ENCODE data around the gene HOXB2.

Gene HOXB2

DNA sequence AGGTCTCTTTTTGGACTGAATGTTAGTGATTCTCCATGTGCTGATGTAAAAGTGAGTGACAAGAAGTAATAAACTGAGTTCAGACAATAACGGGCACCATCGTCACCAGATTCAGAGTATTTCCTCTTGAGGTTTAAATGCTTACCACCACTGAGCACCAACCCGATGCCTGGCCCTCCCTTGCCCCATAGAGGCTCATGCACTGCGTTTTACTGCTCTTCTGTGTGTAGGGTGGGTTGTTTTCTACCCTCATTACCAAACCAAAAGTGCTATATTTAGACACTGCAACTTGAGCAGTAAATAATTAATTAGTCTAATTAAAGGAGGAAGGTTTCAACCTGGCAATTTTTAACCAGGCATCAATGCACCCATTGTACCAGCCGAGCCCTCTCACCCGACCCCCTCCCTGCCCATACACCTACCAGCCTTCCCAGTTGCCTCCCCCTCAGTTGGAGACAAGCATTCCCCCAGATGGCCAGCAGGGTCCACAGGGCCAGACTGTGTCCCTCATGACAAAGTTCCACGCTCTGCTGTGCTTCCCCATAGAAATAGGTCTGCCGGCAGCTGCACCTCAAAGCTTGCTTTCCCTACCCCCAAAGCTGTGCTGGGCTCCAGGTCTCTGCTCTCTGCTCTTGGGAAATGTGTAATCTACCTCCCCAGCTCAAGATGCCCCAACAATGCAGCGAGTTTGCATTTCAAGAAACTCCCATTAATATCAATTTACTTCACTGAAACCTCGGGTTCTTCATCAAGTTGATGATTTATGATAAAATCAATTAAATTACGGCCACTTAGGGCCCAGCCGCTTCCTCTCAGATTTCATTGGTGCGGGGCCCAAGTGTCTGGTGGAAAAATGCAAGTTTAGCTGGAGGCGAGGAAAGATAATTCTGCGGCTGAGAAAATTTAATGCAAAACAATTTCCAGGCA lies 17.2 kb upstream of the HOXB2 start:
- Histone ChIP-seq H3K4me1 (ENCODE audit: control insufficient read depth, low read length) (no peaks in the 10 kb centered on the region), H3K27me3 (ENCODE audit: control insufficient read depth, low read length) (no peaks in the 10 kb centered on the region), H3F3A (ENCODE audit: control insufficient read depth, insufficient read depth) (no peaks in the 10 kb centered on the region), H3K9me2 (replicated peaks; ENCODE audit: control insufficient read depth, low read length) (no peaks in the 10 kb centered on the region), H3K36me3 (ENCODE audit: control insufficient read depth, low read length) (no peaks in the 10 kb centered on the region), H3K27ac (ENCODE audit: low read depth, low read length) (no peak overlapping the region), H4K20me1 (ENCODE audit: control insufficient read depth, insufficient read depth, low read depth, low read length) (no peaks in the 10 kb centered on the region), H3K4me2 (ENCODE audit: low read length) (no peak overlapping the region), H3K9me3 (ENCODE audit: control insufficient read depth, insufficient read depth, low read length) (no peaks in the 10 kb centered on the region), H3K79me2 (ENCODE audit: control insufficient read depth, low read length) (no peaks in the 10 kb centered on the region), H3K4me3 (ENCODE audit: low read length) (no peak overlapping the region)
- TF ChIP-seq, protein P1, sequence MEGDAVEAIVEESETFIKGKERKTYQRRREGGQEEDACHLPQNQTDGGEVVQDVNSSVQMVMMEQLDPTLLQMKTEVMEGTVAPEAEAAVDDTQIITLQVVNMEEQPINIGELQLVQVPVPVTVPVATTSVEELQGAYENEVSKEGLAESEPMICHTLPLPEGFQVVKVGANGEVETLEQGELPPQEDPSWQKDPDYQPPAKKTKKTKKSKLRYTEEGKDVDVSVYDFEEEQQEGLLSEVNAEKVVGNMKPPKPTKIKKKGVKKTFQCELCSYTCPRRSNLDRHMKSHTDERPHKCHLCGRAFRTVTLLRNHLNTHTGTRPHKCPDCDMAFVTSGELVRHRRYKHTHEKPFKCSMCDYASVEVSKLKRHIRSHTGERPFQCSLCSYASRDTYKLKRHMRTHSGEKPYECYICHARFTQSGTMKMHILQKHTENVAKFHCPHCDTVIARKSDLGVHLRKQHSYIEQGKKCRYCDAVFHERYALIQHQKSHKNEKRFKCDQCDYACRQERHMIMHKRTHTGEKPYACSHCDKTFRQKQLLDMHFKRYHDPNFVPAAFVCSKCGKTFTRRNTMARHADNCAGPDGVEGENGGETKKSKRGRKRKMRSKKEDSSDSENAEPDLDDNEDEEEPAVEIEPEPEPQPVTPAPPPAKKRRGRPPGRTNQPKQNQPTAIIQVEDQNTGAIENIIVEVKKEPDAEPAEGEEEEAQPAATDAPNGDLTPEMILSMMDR (IDR thresholded peaks at IDR 0.05; ENCODE audit: low read depth, low read length, poor library complexity, severe bottlenecking): no peak
- no peak for TF ChIP-seq EZH2phosphoT487 (IDR thresholded peaks at IDR 0.05; ENCODE audit: borderline replicate concordance, low read length)

DNA sequence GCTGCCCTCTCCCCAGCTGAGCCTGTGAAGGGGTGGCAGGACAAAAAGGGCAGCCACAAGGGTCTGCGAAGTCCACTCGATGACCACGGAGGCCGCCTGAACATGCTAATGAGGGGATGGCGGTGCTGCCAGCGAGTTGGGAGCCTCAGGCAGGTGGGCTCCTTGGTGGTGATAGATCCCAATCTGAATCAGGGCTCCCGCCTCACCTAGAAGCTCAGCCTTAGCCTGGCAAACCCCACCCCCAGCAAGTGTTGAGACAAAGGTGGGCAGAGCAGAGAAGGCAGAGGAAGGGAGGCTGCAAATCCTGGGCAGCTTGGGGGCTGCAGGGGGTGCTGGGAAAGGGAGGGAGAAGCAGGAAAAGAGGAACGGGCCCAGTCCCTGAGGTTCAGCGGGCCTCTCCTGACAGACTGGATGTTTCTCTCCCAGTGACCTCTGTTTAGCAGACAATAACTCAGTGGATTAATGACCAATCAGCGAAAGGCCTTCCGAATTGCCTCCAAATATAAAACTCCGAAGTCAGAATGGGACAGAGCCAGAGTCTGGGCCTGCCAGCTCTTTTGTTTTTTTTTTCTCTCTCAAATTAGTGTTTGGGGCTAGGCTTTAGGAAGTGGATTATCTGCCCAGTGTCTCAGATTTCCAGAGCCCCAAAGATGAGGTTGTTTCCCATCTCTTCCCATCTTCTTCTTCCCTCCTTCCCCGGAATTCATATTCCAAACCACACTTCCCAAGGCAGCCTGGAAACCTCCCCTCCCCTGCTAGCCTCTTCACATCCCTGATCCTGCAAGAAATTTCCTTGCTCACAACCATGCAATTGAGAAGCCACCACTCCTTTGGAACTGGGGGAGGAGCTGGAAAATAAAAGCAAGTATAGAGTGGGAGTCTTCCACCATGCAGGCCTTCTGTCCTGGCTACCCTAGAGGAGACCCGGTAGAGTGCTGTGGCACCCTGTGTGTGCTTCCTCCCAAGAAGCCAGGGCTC lies 15.2 kb upstream of the HOXB2 start:
- no peaks in the 10 kb centered on the region for H4K20me1 ChIP-seq (ENCODE audit: control insufficient read depth, insufficient read depth, low read depth, low read length)
- H3K79me2 ChIP-seq (ENCODE audit: control insufficient read depth, low read length): no peaks in the 10 kb centered on the region
- H3K4me3 ChIP-seq (ENCODE audit: low read length): no peak overlapping the region
- no peak overlapping the region for H3K27ac ChIP-seq (ENCODE audit: low read depth, low read length)
- H3K36me3 ChIP-seq (ENCODE audit: control insufficient read depth, low read length): no peaks in the 10 kb centered on the region
- TF ChIP-seq, protein P1 (IDR thresholded peaks at IDR 0.05; ENCODE audit: low read depth, low read length, poor library complexity, severe bottlenecking): peak; percentile 23
- no peak for TF ChIP-seq EZH2phosphoT487 (IDR thresholded peaks at IDR 0.05; ENCODE audit: borderline replicate concordance, low read length)
- no peaks in the 10 kb centered on the region for H3K4me1 ChIP-seq (ENCODE audit: control insufficient read depth, low read length)
- no peak overlapping the region for H3K4me2 ChIP-seq (ENCODE audit: low read length)
- peaks cover 3% of the 10 kb centered on the region; the same call in 1 of the 2 replicates for H3K27me3 ChIP-seq (ENCODE audit: control insufficient read depth, low read length)
- no peaks in the 10 kb centered on the region for H3K9me3 ChIP-seq (ENCODE audit: control insufficient read depth, insufficient read depth, low read length)
- no peaks in the 10 kb centered on the region for H3K9me2 ChIP-seq (replicated peaks; ENCODE audit: control insufficient read depth, low read length)
- H3F3A ChIP-seq (ENCODE audit: control insufficient read depth, insufficient read depth): no peaks in the 10 kb centered on the region

DNA sequence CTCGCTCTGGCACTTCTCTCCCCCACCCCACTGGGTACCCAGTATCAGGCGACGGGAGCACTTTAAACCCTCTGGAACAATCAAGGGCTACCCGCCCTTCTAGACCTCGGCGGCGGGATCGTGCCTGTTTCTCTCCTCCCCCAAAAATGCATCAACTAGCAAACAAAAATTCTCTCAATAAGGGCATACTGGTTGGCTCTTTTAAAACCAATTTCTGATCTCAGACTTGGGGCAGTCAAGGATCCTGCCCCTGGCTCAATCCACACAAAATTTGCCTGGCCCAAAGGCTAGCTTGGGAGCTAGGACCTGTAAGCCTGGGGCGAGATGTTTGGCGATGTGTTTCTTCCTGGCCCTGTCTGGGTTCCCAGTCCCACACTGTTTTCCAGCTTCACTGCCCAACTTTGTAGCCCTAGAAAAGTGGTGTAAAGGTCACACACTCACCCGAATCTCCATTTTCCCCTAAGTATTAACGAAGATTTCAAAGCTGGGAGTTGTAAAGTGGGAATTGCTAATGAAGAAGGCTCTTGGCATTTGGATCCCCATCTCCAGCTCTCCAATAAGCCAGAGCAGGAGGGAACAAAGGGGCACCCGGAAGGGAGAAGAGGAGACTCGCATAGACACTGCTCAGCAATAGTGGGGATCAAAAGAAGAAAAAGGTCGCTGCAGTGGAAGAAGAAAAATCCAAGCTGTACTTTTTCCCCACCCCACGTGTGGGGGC lies 14.4 kb upstream of the HOXB2 start:
- Histone ChIP-seq H3K27me3 (ENCODE audit: control insufficient read depth, low read length) (peaks cover 3% of the 10 kb centered on the region; the same call in 1 of the 2 replicates), H3K9me2 (replicated peaks; ENCODE audit: control insufficient read depth, low read length) (no peaks in the 10 kb centered on the region), H3K27ac (ENCODE audit: low read depth, low read length) (no peak overlapping the region), H3F3A (ENCODE audit: control insufficient read depth, insufficient read depth) (no peaks in the 10 kb centered on the region), H3K4me2 (ENCODE audit: low read length) (no peak overlapping the region), H3K4me1 (ENCODE audit: control insufficient read depth, low read length) (no peaks in the 10 kb centered on the region), H3K79me2 (ENCODE audit: control insufficient read depth, low read length) (no peaks in the 10 kb centered on the region), H3K4me3 (ENCODE audit: low read length) (no peak overlapping the region), H4K20me1 (ENCODE audit: control insufficient read depth, insufficient read depth, low read depth, low read length) (no peaks in the 10 kb centered on the region), H3K9me3 (ENCODE audit: control insufficient read depth, insufficient read depth, low read length) (no peaks in the 10 kb centered on the region), H3K36me3 (ENCODE audit: control insufficient read depth, low read length) (no peaks in the 10 kb centered on the region)
- no peak for TF ChIP-seq EZH2phosphoT487 (IDR thresholded peaks at IDR 0.05; ENCODE audit: borderline replicate concordance, low read length)
- TF ChIP-seq, protein P1 (IDR thresholded peaks at IDR 0.05; ENCODE audit: low read depth, low read length, poor library complexity, severe bottlenecking): no peak

Measured in DOHH2 (cell line).